GM12878 (cell line): ENCODE data around the gene MRPL33. TPM values are rescaled to one million over a fixed set of nuclear protein-coding genes. Genes with fewer than 3 reads are reported as not detected.

Experiments
- ATAC-seq: fragments of 200-7000 bp; cut with Tn5 transposase; 3 replicates; pipeline ENCODE4 v1.9.1; 2020; ENCODE audit warnings: mild to moderate bottlenecking, moderate library complexity
- BruUV-seq: library from RNA; stranded (reverse); fragments of 400-500 nt; replicated peaks from 2 replicates; lab custom pipeline; 2021; lab: Mats Ljungman, UMichigan
- CTCF ChIA-PET: fragments of 300-600 bp; sonication (Branson Sonifier 250); formaldehyde crosslinking; extraction: SDS; loops from one replicate; lab custom pipeline; 2021; ENCODE audit warnings: inconsistent platforms; lab: Yijun Ruan, JAX
- POLR2A ChIA-PET: fragments of 350-600 bp; formaldehyde crosslinking; extraction: SDS; loops from one replicate; lab custom pipeline; 2021; ENCODE audit warnings: inconsistent platforms; lab: Charles Lee
- RAD21 ChIA-PET: fragments of 300-600 bp; sonication (Branson Sonifier 250); formaldehyde crosslinking; loops from one replicate; lab custom pipeline; 2023; ENCODE audit warnings: antibody characterized with exemption; ENCODE audit not compliant: unreplicated experiment; lab: Charles Lee
- SMC1A ChIA-PET: fragments of 300-600 bp; sonication (Branson Sonifier 250); formaldehyde crosslinking; loops from one replicate; lab custom pipeline; 2023; ENCODE audit not compliant: unreplicated experiment, uncharacterized antibody; lab: Charles Lee
- DNase-seq: peaks from one replicate; pipeline ENCODE4 v3.0.0-alpha.2; 2011; ENCODE audit warnings: low read depth, low spot score
- FAIRE-seq: peaks from 3 replicates; lab custom pipeline; 2011; peaks lifted over from hg19 to GRCh38; lab: Jason Lieb, UNC
- H2AFZ ChIP-seq: 2 replicates; pipeline ENCODE4 v1.6.0; 2011; ENCODE audit warnings: low read depth, low read length, control low read depth; ENCODE audit not compliant: control insufficient read depth
- H3K27ac ChIP-seq: 2 replicates; pipeline ENCODE4 v1.5.1; 2011; ENCODE audit warnings: control low read depth; ENCODE audit not compliant: control insufficient read depth, insufficient read depth
- H3K27me3 ChIP-seq, 2 experiments: replicated peaks in 1 of 2; 2 replicates each; pipeline versions ENCODE4 v1.6.0 to v1.6.1; 2011; ENCODE audit warnings: low read length in 1 of 2; ENCODE audit not compliant: control insufficient read depth in 2 of 2, insufficient read depth in 2 of 2
- H3K36me3 ChIP-seq, 2 experiments: 2 replicates each; pipeline ENCODE4 v1.5.1; 2011; ENCODE audit warnings: low read length in 1 of 2; ENCODE audit not compliant: control insufficient read depth in 2 of 2, insufficient read depth in 2 of 2
- H3K4me1 ChIP-seq: 2 replicates; pipeline ENCODE4 v1.6.1; 2011; ENCODE audit warnings: mild to moderate bottlenecking, low read length, moderate library complexity, mixed read lengths; ENCODE audit not compliant: control insufficient read depth, insufficient read depth
- H3K4me2 ChIP-seq: 2 replicates; pipeline ENCODE4 v1.6.0; 2011; ENCODE audit warnings: control low read depth; ENCODE audit not compliant: control insufficient read depth, insufficient read depth
- H3K4me3 ChIP-seq: fragments of 200-600 bp; sonication (generic); 2 replicates; pipeline ENCODE4 v1.5.1; 2016
- H3K79me2 ChIP-seq: 2 replicates; pipeline ENCODE4 v1.6.0; 2011; ENCODE audit warnings: low read length; ENCODE audit not compliant: control insufficient read depth, insufficient read depth
- H3K9ac ChIP-seq: 2 replicates; pipeline ENCODE4 v1.8.0; 2011; ENCODE audit warnings: low read length, control low read depth, mixed read lengths; ENCODE audit not compliant: control insufficient read depth, insufficient read depth
- H3K9me3 ChIP-seq: replicated peaks from 3 replicates; pipeline ENCODE4 v1.5.1; 2011; ENCODE audit warnings: mild to moderate bottlenecking, low read length; ENCODE audit not compliant: control insufficient read depth, insufficient read depth
- H4K20me1 ChIP-seq: 2 replicates; pipeline ENCODE4 v1.6.0; 2011; ENCODE audit not compliant: control insufficient read depth, insufficient read depth
- BMI1 ChIP-seq: fragments of 450-650 bp; IDR thresholded peaks from 2 replicates; pipeline ENCODE4 v1.6.1; 2016; ENCODE audit warnings: mild to moderate bottlenecking, moderate library complexity, borderline replicate concordance
- CHD1 ChIP-seq: IDR thresholded peaks from 2 replicates; pipeline ENCODE4 v1.6.1; 2012; ENCODE audit warnings: low read depth, low read length, improper control_type of control experiment
- E2F4 ChIP-seq: IDR thresholded peaks from 2 replicates; pipeline ENCODE4 v1.6.1; 2012; ENCODE audit warnings: low read depth, low read length, improper control_type of control experiment
- EED ChIP-seq: sonication (generic); IDR thresholded peaks from 2 replicates; pipeline ENCODE4 v1.6.1; 2016; ENCODE audit warnings: antibody characterized with exemption, low read depth
- MYB ChIP-seq: fragments of 150-350 bp; IDR thresholded peaks from 2 replicates; pipeline ENCODE4 v1.6.1; 2014; ENCODE audit warnings: mild to moderate bottlenecking, low read depth, low read length, borderline replicate concordance
- POLR2AphosphoS2 ChIP-seq: IDR thresholded peaks from 2 replicates; pipeline ENCODE4 v1.6.1; 2011; ENCODE audit warnings: low read depth, mild to moderate bottlenecking, low read length, improper control_type of control experiment, moderate library complexity
- POU2F2 ChIP-seq: IDR thresholded peaks from 3 replicates; pipeline ENCODE4 v1.6.1; 2011; ENCODE audit warnings: low read depth, mild to moderate bottlenecking, low read length, borderline replicate concordance
- RAD21 ChIP-seq: IDR thresholded peaks from 2 replicates; pipeline ENCODE4 v1.6.1; 2011; ENCODE audit warnings: mild to moderate bottlenecking, low read depth, low read length, moderate library complexity; ENCODE audit not compliant: insufficient read depth
- ZNF622 ChIP-seq: fragments of 450-650 bp; IDR thresholded peaks from 2 replicates; pipeline ENCODE4 v1.6.1; 2017; ENCODE audit warnings: mild to moderate bottlenecking, inconsistent platforms
- WGBS: methylation state at CpG from one replicate; pipeline ENCODE4 v1.1.6; 2016; ENCODE audit warnings: low lambda C conversion rate; ENCODE audit not compliant: insufficient replicate concordance, insufficient coverage; ENCODE audit errors: missing lambda C conversion rate; 5-methylcytosine and 5-hydroxymethylcytosine counted together
- in situ Hi-C: fragments of 300-500 bp; cut with MboI; formaldehyde crosslinking; loops from 9 replicates; pipeline ENCODE4 v1.14.3; 2018; ENCODE audit warnings: mixed read lengths
- intact Hi-C: fragments of 100-400 bp; cut with micrococcal nuclease; formaldehyde crosslinking; loops from one replicate; pipeline ENCODE4 v1.14.2; 2022; ENCODE audit not compliant: unreplicated experiment
- polyA plus RNA-seq, 11 experiments: library from polyadenylated mRNA; depleted of rRNA in 4 of 11; unstranded in 6 of 11; stranded (reverse) in 5 of 11; fragments of >200 nt; fragmentation: Nextera tagmentation in 4 of 11; fragmentation: Illumina TruSeq in 1 of 11; extraction: Ambion mirVana in 4 of 11; extraction: Trizol in 1 of 11; gene quantifications; 1 replicate in 1 of 11; 2 replicates in 10 of 11; pipeline versions ENCODE4 v1.2.1 to v1.2.3, GENCODE V29; 2011 to 2016; ENCODE audit warnings: inconsistent platforms in 2 of 11, missing spikeins in 2 of 11, low read depth in 1 of 11
- total RNA-seq, 4 experiments: library from RNA; depleted of rRNA in 3 of 4; stranded (reverse); fragments of >200 nt in 3 of 4; fragmentation: Illumina TruSeq in 1 of 4; extraction: Trizol in 1 of 4; gene quantifications; 2 replicates each; pipeline versions ENCODE4 v1.2.1 to v1.2.3, GENCODE V29; 2013 to 2021

The MRPL33 gene
- total and polyA plus RNA-seq, 10 of the 15 experiments (the other 5 are each of a cell fraction or from before 2014, with no cell fraction given): 50.1 to 318 (median 160) TPM

DNA sequence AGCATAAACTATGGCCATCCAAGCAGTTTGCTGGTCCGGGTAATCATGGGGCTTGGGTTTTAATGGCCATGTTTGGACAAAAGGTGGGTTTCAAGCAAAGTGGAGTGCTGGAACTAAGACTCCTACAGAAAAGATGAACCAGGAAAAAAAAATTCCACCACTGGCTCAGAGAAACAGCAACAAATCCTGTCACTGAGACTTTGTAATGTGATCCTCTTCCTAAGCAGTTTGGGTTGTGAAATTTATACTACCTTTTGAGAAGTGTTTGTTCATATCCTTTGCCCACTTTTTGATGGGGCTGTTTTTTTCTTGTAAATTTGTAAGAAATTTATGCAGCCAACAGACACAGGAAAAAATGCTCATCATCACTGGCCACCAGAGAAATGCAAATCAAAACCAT is 40.2 kb downstream of the MRPL33 start:
- Histone ChIP-seq H3K4me3 (no peak overlapping the region), H3K27ac (no peak overlapping the region), H4K20me1 (no peaks in the 10 kb centered on the region), H3K27me3 (no peaks in the 10 kb centered on the region), H3K4me1 (no peaks in the 10 kb centered on the region), H3K36me3 (no peaks in the 10 kb centered on the region), H3K79me2 (no peaks in the 10 kb centered on the region), H3K9me3 (no peaks in the 10 kb centered on the region), H2AFZ (no peak overlapping the region), H3K4me2 (no peak overlapping the region), H3K9ac (no peak overlapping the region)
- ChIA-PET SMC1A (no interaction called here), CTCF (no interaction called here), POLR2A (no interaction called here), RAD21 (no interaction called here)
- intact Hi-C loops (no loop called here), in situ Hi-C loops (no loop called here)
- TF ChIP-seq EED (no peak), POU2F2 (no peak), BMI1 (no peak)
- 83% methylated on average over 1 of the region's 1 CpG for WGBS
- ATAC-seq: no peak
- no peak for DNase-seq
- BruUV-seq: no TSS peak
- no peak for FAIRE-seq

DNA sequence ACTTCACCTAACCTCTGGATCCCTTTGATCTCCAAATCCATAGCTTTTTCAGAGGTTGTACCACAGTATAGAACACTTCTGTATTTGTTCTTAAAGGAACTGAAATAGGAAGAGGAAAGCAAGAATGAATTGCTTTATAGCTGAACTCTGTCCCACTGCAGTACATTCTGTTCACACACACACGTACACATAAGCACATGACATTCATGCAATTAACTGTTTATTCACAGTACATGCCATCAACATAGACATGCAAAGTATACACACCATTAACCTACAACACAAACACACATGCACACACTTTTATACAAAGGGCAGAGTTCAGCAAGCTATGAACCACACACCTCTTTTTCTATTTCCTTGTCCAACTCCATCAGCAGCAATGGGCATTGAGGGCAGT is 43.2 kb downstream of the MRPL33 start:
- no peak for FAIRE-seq
- Histone ChIP-seq H3K36me3 (no peaks in the 10 kb centered on the region), H3K9me3 (no peaks in the 10 kb centered on the region), H3K9ac (no peak overlapping the region), H3K79me2 (no peaks in the 10 kb centered on the region), H3K27me3 (no peaks in the 10 kb centered on the region), H3K4me2 (no peak overlapping the region), H4K20me1 (no peaks in the 10 kb centered on the region), H2AFZ (no peak overlapping the region), H3K4me1 (no peaks in the 10 kb centered on the region), H3K27ac (no peak overlapping the region), H3K4me3 (no peak overlapping the region)
- no TSS peak for BruUV-seq
- intact Hi-C loops: no loop called here
- ATAC-seq: no peak
- no peak for TF ChIP-seq CHD1
- no peak for TF ChIP-seq MYB
- no peak for TF ChIP-seq POLR2AphosphoS2
- TF ChIP-seq ZNF622: no peak
- no peak for TF ChIP-seq E2F4
- TF ChIP-seq RAD21: no peak
- in situ Hi-C loops: no loop called here
- DNase-seq: no peak
- POLR2A ChIA-PET: no interaction called here
- RAD21 ChIA-PET: no interaction called here
- SMC1A ChIA-PET: interaction anchor here (0.6 kb wide), 1 partner anchor 29 kb away, joined by 3 read pairs; no protein-coding TSS in a partner anchor
- CTCF ChIA-PET: interaction anchor here (0.7 to 1.3 kb wide), 2 partner anchors 11 to 33 kb away, joined by 3 read pairs; no protein-coding TSS in a partner anchor
- 0% methylated on average over 1 of the region's 1 CpG for WGBS
